Urinary bladder (tissue), 4 donors: ENCODE data around the gene IGFBP1. TPM values are rescaled to one million over a fixed set of nuclear protein-coding genes. Genes with fewer than 3 reads are reported as not detected.

Source experiments
- DNase-seq: peaks from one replicate; pipeline ENCODE4 v3.0.0-alpha.2; 2015; ENCODE audit errors: extremely low spot score
- H3K27ac ChIP-seq: one replicate; pipeline ENCODE4 v1.5.1; 2013; ENCODE audit warnings: low read depth, mild to moderate bottlenecking, moderate library complexity
- H3K36me3 ChIP-seq: one replicate; pipeline ENCODE4 v1.6.1; 2013; ENCODE audit warnings: mild to moderate bottlenecking, moderate library complexity; ENCODE audit not compliant: insufficient read depth
- H3K4me1 ChIP-seq: one replicate; pipeline ENCODE4 v1.6.1; 2013; ENCODE audit warnings: mild to moderate bottlenecking, moderate library complexity; ENCODE audit not compliant: insufficient read depth
- H3K4me3 ChIP-seq: one replicate; pipeline ENCODE4 v1.5.1; 2013; ENCODE audit warnings: low read depth, low read length
- WGBS: extraction: QIAGEN DNeasy Blood & Tissue Kit; methylation state at CpG from one replicate; pipeline ENCODE4 v1.1.7; 2013; 5-methylcytosine and 5-hydroxymethylcytosine counted together
- polyA plus RNA-seq: library from polyadenylated mRNA; stranded (reverse); fragments of 200-250 nt; gene quantifications from one replicate; pipeline ENCODE4 v1.2.3, GENCODE V29; 2013
- total RNA-seq: library from RNA; depleted of rRNA; stranded (reverse); fragments of >200 nt; gene quantifications from one replicate; pipeline ENCODE4 v1.2.3, GENCODE V29; 2014
- donor health status: healthy with polysubstance abuse.
- donor health status: healthy.

Gene IGFBP1
- total and polyA plus RNA-seq, 2 donors: 0.04 TPM; not detected in 1

GRCh38 chr7:45898222-45898621, 9.9 kb downstream of the IGFBP1 start:
- Histone ChIP-seq H3K36me3 (no peaks in the 10 kb centered on the region), H3K4me1 (no peaks in the 10 kb centered on the region), H3K4me3 (no peak overlapping the region), H3K27ac (no peak overlapping the region)
- WGBS: 71% methylated on average over 2 of the region's 2 CpGs
- DNase-seq: no peak

- no peaks in the 10 kb centered on the region for H3K36me3 ChIP-seq
- H3K4me3 ChIP-seq: no peak overlapping the region
- H3K4me1 ChIP-seq: no peaks in the 10 kb centered on the region
- 98% methylated on average over 1 of the region's 1 CpG for WGBS
- H3K27ac ChIP-seq: no peak overlapping the region
- no peak for DNase-seq
Observed at GRCh38 chr7:45901566-45901965, 13.3 kb downstream of the IGFBP1 start.

- Histone ChIP-seq H3K4me3 (no peak overlapping the region), H3K36me3 (no peaks in the 10 kb centered on the region), H3K27ac (no peak overlapping the region), H3K4me1 (no peaks in the 10 kb centered on the region)
- DNase-seq: no peak
- WGBS: 98% methylated on average over 1 of the region's 1 CpG
Observed at GRCh38 chr7:45902820-45903219, 14.5 kb downstream of the IGFBP1 start.

GRCh38 chr7:45909561-45909960, 21.3 kb downstream of the IGFBP1 start:
- no peak overlapping the region for H3K4me3 ChIP-seq
- H3K4me1 ChIP-seq: no peaks in the 10 kb centered on the region
- no peak overlapping the region for H3K27ac ChIP-seq
- DNase-seq: no peak
- peaks cover 2% of the 10 kb centered on the region for H3K36me3 ChIP-seq

- no peak overlapping the region for H3K4me3 ChIP-seq
- WGBS: 95% methylated on average over 3 of the region's 3 CpGs
- peaks cover 2% of the 10 kb centered on the region for H3K36me3 ChIP-seq
- H3K27ac ChIP-seq: no peak overlapping the region
- no peak for DNase-seq
- H3K4me1 ChIP-seq: no peaks in the 10 kb centered on the region
Observed at GRCh38 chr7:45910855-45911254, 22.6 kb downstream of the IGFBP1 start.

- peaks cover 4% of the 10 kb centered on the region for H3K36me3 ChIP-seq
- H3K27ac ChIP-seq: no peak overlapping the region
- H3K4me3 ChIP-seq: no peak overlapping the region
- DNase-seq: no peak
- H3K4me1 ChIP-seq: no peaks in the 10 kb centered on the region
- WGBS: 91% methylated on average over 9 of the region's 9 CpGs
Observed at GRCh38 chr7:45911311-45911710, 23.0 kb downstream of the IGFBP1 start.

GRCh38 chr7:45912972-45913371, 24.7 kb downstream of the IGFBP1 start:
- Histone ChIP-seq H3K4me1 (no peaks in the 10 kb centered on the region), H3K36me3 (peaks cover 4% of the 10 kb centered on the region), H3K27ac (no peak overlapping the region), H3K4me3 (no peak overlapping the region)
- DNase-seq: no peak
- 93% methylated on average over 7 of the region's 7 CpGs for WGBS

GRCh38 chr7:45914911-45915310, 26.6 kb downstream of the IGFBP1 start:
- WGBS: 93% methylated on average over 12 of the region's 12 CpGs
- H3K36me3 ChIP-seq: peaks cover 2% of the 10 kb centered on the region
- no peak overlapping the region for H3K27ac ChIP-seq
- H3K4me1 ChIP-seq: no peaks in the 10 kb centered on the region
- DNase-seq: no peak
- no peak overlapping the region for H3K4me3 ChIP-seq

- DNase-seq: no peak
- no peaks in the 10 kb centered on the region for H3K4me1 ChIP-seq
- no peak overlapping the region for H3K27ac ChIP-seq
- 92% methylated on average over 3 of the region's 3 CpGs for WGBS
- no peak overlapping the region for H3K4me3 ChIP-seq
- peaks cover 2% of the 10 kb centered on the region for H3K36me3 ChIP-seq
Observed at GRCh38 chr7:45915606-45916005, 27.3 kb downstream of the IGFBP1 start.

GRCh38 chr7:45917064-45917463, 28.8 kb downstream of the IGFBP1 start:
- DNase-seq: no peak
- Histone ChIP-seq H3K27ac (no peak overlapping the region), H3K36me3 (peaks cover 2% of the 10 kb centered on the region), H3K4me1 (no peaks in the 10 kb centered on the region), H3K4me3 (no peak overlapping the region)
- 82% methylated on average over 14 of the region's 14 CpGs for WGBS

GRCh38 chr7:45917658-45918057, 29.4 kb downstream of the IGFBP1 start:
- no peak overlapping the region for H3K27ac ChIP-seq
- DNase-seq: no peak
- no peaks in the 10 kb centered on the region for H3K4me1 ChIP-seq
- H3K4me3 ChIP-seq: no peak overlapping the region
- peaks cover 2% of the 10 kb centered on the region for H3K36me3 ChIP-seq
- 8% methylated on average over 15 of the region's 15 CpGs for WGBS

GRCh38 chr7:45918556-45918955, 30.3 kb downstream of the IGFBP1 start:
- no peak overlapping the region for H3K4me3 ChIP-seq
- 86% methylated on average over 2 of the region's 2 CpGs for WGBS
- DNase-seq: no peak
- no peak overlapping the region for H3K27ac ChIP-seq
- H3K36me3 ChIP-seq: peaks cover 2% of the 10 kb centered on the region
- no peaks in the 10 kb centered on the region for H3K4me1 ChIP-seq

GRCh38 chr7:45919231-45919784, 31.0 kb downstream of the IGFBP1 start:
- WGBS: 17% methylated on average over 9 of the region's 9 CpGs
- DNase-seq: no peak
- H3K4me3 ChIP-seq: peak overlapping the region; percentile 56
- H3K36me3 ChIP-seq: peaks cover 2% of the 10 kb centered on the region
- no peaks in the 10 kb centered on the region for H3K4me1 ChIP-seq
- no peak overlapping the region for H3K27ac ChIP-seq

GRCh38 chr7:45919993-45920459, 31.7 kb downstream of the IGFBP1 start:
- DNase-seq: no peak
- WGBS: 6% methylated on average over 19 of the region's 19 CpGs
- no peak overlapping the region for H3K27ac ChIP-seq
- peak overlapping the region; percentile 56 for H3K4me3 ChIP-seq
- no peaks in the 10 kb centered on the region for H3K4me1 ChIP-seq
- H3K36me3 ChIP-seq: peaks cover 2% of the 10 kb centered on the region
